Spleen (tissue), 11 donors: ENCODE data around the gene PDGFRB. TPM values are rescaled to one million over a fixed set of nuclear protein-coding genes. Genes with fewer than 3 reads are reported as not detected.

Experiments used
- DNase-seq: peaks from one replicate; pipeline ENCODE4 v3.0.0-alpha.2; 2020
- H3K27ac ChIP-seq, 8 donors: fragments of 200-600 bp; sonication (generic) in 7 of 8; 1 replicate in 4 of 8; 2 replicates in 4 of 8; pipeline versions ENCODE4 v1.5.0 to v1.8.0; 2016 to 2021; ENCODE audit warnings: inconsistent platforms in 4 of 8, mild to moderate bottlenecking in 4 of 8, moderate library complexity in 1 of 8
- H3K27me3 ChIP-seq, 7 donors: fragments of 200-600 bp; sonication (generic) in 6 of 7; replicated peaks in 1 of 7; 1 replicate in 4 of 7; 2 replicates in 3 of 7; pipeline versions ENCODE4 v1.5.0 to v1.8.0; 2016 to 2021; ENCODE audit warnings: inconsistent platforms in 3 of 7, mild to moderate bottlenecking in 1 of 7
- H3K36me3 ChIP-seq, 6 donors: fragments of 200-600 bp; sonication (generic) in 5 of 6; 1 replicate in 4 of 6; 2 replicates in 2 of 6; pipeline versions ENCODE4 v1.5.0 to v1.8.0; 2016 to 2021; ENCODE audit warnings: inconsistent platforms in 2 of 6
- H3K4me1 ChIP-seq, 6 donors: fragments of 200-600 bp; sonication (generic) in 5 of 6; 1 replicate in 3 of 6; 2 replicates in 3 of 6; pipeline versions ENCODE4 v1.5.0 to v1.8.0; 2016 to 2021; ENCODE audit warnings: inconsistent platforms in 3 of 6
- H3K4me3 ChIP-seq, 8 donors: fragments of 200-600 bp; sonication (generic) in 7 of 8; 1 replicate in 4 of 8; 2 replicates in 4 of 8; pipeline versions ENCODE4 v1.5.0 to v1.8.0; 2016 to 2021; ENCODE audit warnings: inconsistent platforms in 4 of 8, mild to moderate bottlenecking in 4 of 8, moderate library complexity in 2 of 8
- H3K9me3 ChIP-seq, 8 donors: fragments of 200-600 bp; sonication (generic) in 7 of 8; 1 replicate in 4 of 8; 2 replicates in 4 of 8; pipeline versions ENCODE4 v1.5.0 to v1.8.0; 2016 to 2021; ENCODE audit warnings: inconsistent platforms in 4 of 8
- CTCF ChIP-seq, 11 experiments: fragments of 200-600 bp in 7 of 11; fragments of 450-650 bp in 4 of 11; sonication (generic) in 4 of 11; IDR thresholded peaks in 8 of 11; conservative IDR thresholded peaks in 3 of 11; 1 replicate in 7 of 11; 2 replicates in 4 of 11; pipeline versions ENCODE4 v1.4.0 to v1.8.0; 2016 to 2021; ENCODE audit warnings: antibody characterized with exemption in 11 of 11, inconsistent platforms in 4 of 11, mild to moderate bottlenecking in 1 of 11
- POLR2A ChIP-seq, 3 donors: fragments of 450-650 bp; IDR thresholded peaks; one replicate each; pipeline ENCODE4 v1.5.1; 2017; ENCODE audit warnings: antibody characterized with exemption in 3 of 3, mild to moderate bottlenecking in 1 of 3
- POLR2AphosphoS5 ChIP-seq, 3 donors: sonication (generic); formaldehyde crosslinking; IDR thresholded peaks; one replicate each; pipeline ENCODE4 v1.5.1; 2017; ENCODE audit warnings: antibody characterized with exemption in 3 of 3
- WGBS, 5 donors: extraction: QIAGEN DNeasy Blood & Tissue Kit in 3 of 5; methylation state at CpG; one replicate each; pipeline versions ENCODE4 v1.1.5 to v1.1.7; 2013 to 2018; 5-methylcytosine and 5-hydroxymethylcytosine counted together
- intact Hi-C: fragments of 100-400 bp; cut with DNase I; formaldehyde crosslinking; loops from one replicate; pipeline ENCODE4 v1.15.0; 2023; ENCODE audit warnings: low total_unique reads
- polyA plus RNA-seq, 3 donors: library from polyadenylated mRNA; stranded (reverse); fragments of 200-250 nt; gene quantifications; one replicate each; pipeline ENCODE4 v1.2.1, GENCODE V29; 2013
- total RNA-seq, 7 donors: library from RNA; depleted of rRNA in 3 of 7; stranded (reverse); fragments of >200 nt in 3 of 7; fragmentation: NEBNext Ultra II Directional in 4 of 7; extraction: Animal tissue kit (Norgen Biotek cat#: 25700) in 4 of 7; gene quantifications; one replicate each; pipeline versions ENCODE4 v1.1.0 to v1.2.1, GENCODE V29; 2016 to 2021
- donor health status: healthy with polysubstance abuse.
- donor health status: DM: no; HTN: no; CAD: no; lungs with moderate emphysema.
- donor health status: DM: no; HTN: no; CAD: no.
- donor health status: Bipolar disorder and iron deficiency.
- donor health status: healthy.
- donor health status: DM: no; HTN: no; CAD: no.
- donor health status: DM: yes; HTN: yes; CAD: no.

The PDGFRB gene
- total and polyA plus RNA-seq, 10 donors: 12.8 to 144 (median 88.5) TPM

GRCh38 chr5:150073086-150073625 is 82.5 kb downstream of the PDGFRB start:
- Histone ChIP-seq H3K27ac (no peak overlapping the region), H3K4me3 (no peak overlapping the region), H3K36me3 (peaks cover 0 to 54% (median 0%) of the 10 kb centered on the region in 6 donors), H3K4me1 (peaks cover 0 to 14% (median 3%) of the 10 kb centered on the region in 6 donors), H3K27me3 (no peaks in the 10 kb centered on the region), H3K9me3 (no peaks in the 10 kb centered on the region)
- TF ChIP-seq POLR2A (IDR thresholded peaks at IDR 0.05) (no peak), POLR2AphosphoS5 (IDR thresholded peaks at IDR 0.05) (peak in 2 of 3 donors; percentile 13 to 21), CTCF (IDR thresholded peaks at IDR 0.05 in 8 of 11, conservative IDR thresholded peaks at IDR 0.05 in 3 of 11) (no peak)
- DNase-seq: peak; percentile 54
- WGBS, 5 donors: 66 to 92% (median 84%) methylated on average over 5 of the region's 5 CpGs
- intact Hi-C loops: no loop called here

GRCh38 chr5:150070821-150071220 is 84.8 kb downstream of the PDGFRB start:
- no peaks in the 10 kb centered on the region for H3K27me3 ChIP-seq
- H3K4me1 ChIP-seq: peaks cover 0 to 38% (median 13%) of the 10 kb centered on the region in 6 donors
- intact Hi-C loops: no loop called here
- H3K36me3 ChIP-seq: peaks cover 0 to 36% (median 0%) of the 10 kb centered on the region in 6 donors
- no peaks in the 10 kb centered on the region for H3K9me3 ChIP-seq
- no peak overlapping the region for H3K27ac ChIP-seq
- DNase-seq: peak; percentile 6
- no peak overlapping the region for H3K4me3 ChIP-seq
- WGBS, 5 donors: 82 to 90% (median 86%) methylated on average over 3 of the region's 3 CpGs
- TF ChIP-seq CTCF (IDR thresholded peaks at IDR 0.05 in 8 of 11, conservative IDR thresholded peaks at IDR 0.05 in 3 of 11): no peak
- TF ChIP-seq POLR2AphosphoS5 (IDR thresholded peaks at IDR 0.05): no peak
- no peak for TF ChIP-seq POLR2A (IDR thresholded peaks at IDR 0.05)

- Histone ChIP-seq H3K4me1 (peaks cover 0 to 46% (median 13%) of the 10 kb centered on the region in 6 donors), H3K4me3 (no peak overlapping the region), H3K27me3 (peaks cover 0 to 4% (median 0%) of the 10 kb centered on the region in 7 donors), H3K9me3 (no peaks in the 10 kb centered on the region), H3K36me3 (peaks cover 0 to 31% (median 0%) of the 10 kb centered on the region in 6 donors), H3K27ac (no peak overlapping the region)
- TF ChIP-seq CTCF (IDR thresholded peaks at IDR 0.05 in 8 of 11, conservative IDR thresholded peaks at IDR 0.05 in 3 of 11) (no peak), POLR2A (IDR thresholded peaks at IDR 0.05) (no peak), POLR2AphosphoS5 (IDR thresholded peaks at IDR 0.05) (peak in 2 of 3 donors; percentile 27 to 51)
- intact Hi-C loops: no loop called here
- WGBS, 5 donors: 82 to 93% (median 89%) methylated on average over 19 to 25 of the region's 25 CpGs
- peak; percentile 64 for DNase-seq
Observed at GRCh38 chr5:150069672-150070627, 85.7 kb downstream of the PDGFRB start.
